ENCODE results near the gene CAPN11. TPM values are rescaled to one million over a fixed set of nuclear protein-coding genes. Genes with fewer than 3 reads are reported as not detected.

Gene CAPN11
- total and polyA plus RNA-seq, 9 donors, result 0.17 to 0.38 (median 0.20) TPM; not detected in 4

GRCh38 chr6:44224029-44224964 is 65.7 kb downstream of the CAPN11 start:
- intact Hi-C loops (cut with DNase I), result no loop called here
- Histone ChIP-seq H3K9me3 (no peaks in the 10 kb centered on the region), H3K36me3 (no peaks in the 10 kb centered on the region), H3K27ac (peak overlapping the region in 1 of 2 donors; percentile 20), H3K27me3 (no peaks in the 10 kb centered on the region), H3K4me1 (ENCODE audit: insufficient read depth) (peaks cover 36% of the 10 kb centered on the region), H3K4me3 (peak overlapping the region; percentile 53)
- peak in 1 of 5 donors; percentile 41 for DNase-seq
- no peak for TF ChIP-seq EP300 (IDR thresholded peaks at IDR 0.05)
- TF ChIP-seq POLR2A (IDR thresholded peaks at IDR 0.05), result no peak
- no peak for TF ChIP-seq CTCF (IDR thresholded peaks at IDR 0.05)
- WGBS, 3 donors, result 9 to 12% (median 10%) methylated on average over 15 to 18 of the region's 18 CpGs

- no peaks in the 10 kb centered on the region for H3K27me3 ChIP-seq
- no peak overlapping the region for H3K4me3 ChIP-seq
- no peak for DNase-seq
- H3K27ac ChIP-seq, result no peak overlapping the region
- H3K36me3 ChIP-seq, result no peaks in the 10 kb centered on the region
- no peaks in the 10 kb centered on the region for H3K9me3 ChIP-seq
- intact Hi-C loops (cut with DNase I), result loop anchor here in 1 of 4 donors (5.0 kb wide), 1 partner anchor 48 kb away; no protein-coding TSS in a partner anchor
- TF ChIP-seq POLR2A (IDR thresholded peaks at IDR 0.05) (no peak), EP300 (IDR thresholded peaks at IDR 0.05) (no peak), CTCF (IDR thresholded peaks at IDR 0.05) (no peak)
- peaks cover 36% of the 10 kb centered on the region for H3K4me1 ChIP-seq (ENCODE audit: insufficient read depth)
- WGBS, 3 donors, result 88 to 94% (median 91%) methylated on average over 4 of the region's 4 CpGs
Measured at GRCh38 chr6:44224965-44225305, 66.3 kb downstream of the CAPN11 start.

- 73 to 83% (median 82%) methylated on average over 8 of the region's 8 CpGs for WGBS, 3 donors
- H3K27me3 ChIP-seq, result no peaks in the 10 kb centered on the region
- no peaks in the 10 kb centered on the region for H3K36me3 ChIP-seq
- no peak for DNase-seq
- intact Hi-C loops (cut with DNase I), result loop anchor here in 1 of 4 donors (5.0 kb wide), 1 partner anchor 48 kb away; no protein-coding TSS in a partner anchor
- peak overlapping the region in 1 of 2 donors; percentile 67 for H3K27ac ChIP-seq
- H3K9me3 ChIP-seq, result no peaks in the 10 kb centered on the region
- H3K4me3 ChIP-seq, result no peak overlapping the region
- peaks cover 36% of the 10 kb centered on the region for H3K4me1 ChIP-seq (ENCODE audit: insufficient read depth)
- TF ChIP-seq CTCF (IDR thresholded peaks at IDR 0.05) (no peak), POLR2A (IDR thresholded peaks at IDR 0.05) (no peak), EP300 (IDR thresholded peaks at IDR 0.05) (no peak)
Measured at GRCh38 chr6:44225579-44226325, 67.1 kb downstream of the CAPN11 start.

GRCh38 chr6:44226368-44227147 is 67.9 kb downstream of the CAPN11 start:
- 17 to 28% (median 17%) methylated on average over 15 of the region's 15 CpGs for WGBS, 3 donors
- intact Hi-C loops (cut with DNase I), result loop anchor here in 1 of 4 donors (5.0 kb wide), 1 partner anchor 49 kb away; no protein-coding TSS in a partner anchor

More at GRCh38 chr6:44226368-44227147, 67.9 kb downstream of the CAPN11 start:
- Histone ChIP-seq H3K27ac (peak overlapping the region; percentile 45 to 67), H3K27me3 (no peaks in the 10 kb centered on the region), H3K36me3 (no peaks in the 10 kb centered on the region), H3K4me1 (ENCODE audit: insufficient read depth) (peaks cover 31% of the 10 kb centered on the region), H3K4me3 (peak overlapping the region; percentile 0), H3K9me3 (no peaks in the 10 kb centered on the region)
- no peak for TF ChIP-seq EP300 (IDR thresholded peaks at IDR 0.05)
- no peak for TF ChIP-seq POLR2A (IDR thresholded peaks at IDR 0.05)
- no peak for TF ChIP-seq CTCF (IDR thresholded peaks at IDR 0.05)
- peak in 2 of 5 donors; percentile 56 to 61 for DNase-seq
